NCI-H345 (cell line): ENCODE results near the gene TTC4.

Experiments
- DNase-seq: peaks from one replicate; lab custom pipeline; 2025; lab: John Stamatoyannopoulos, UW

Gene TTC4

DNA sequence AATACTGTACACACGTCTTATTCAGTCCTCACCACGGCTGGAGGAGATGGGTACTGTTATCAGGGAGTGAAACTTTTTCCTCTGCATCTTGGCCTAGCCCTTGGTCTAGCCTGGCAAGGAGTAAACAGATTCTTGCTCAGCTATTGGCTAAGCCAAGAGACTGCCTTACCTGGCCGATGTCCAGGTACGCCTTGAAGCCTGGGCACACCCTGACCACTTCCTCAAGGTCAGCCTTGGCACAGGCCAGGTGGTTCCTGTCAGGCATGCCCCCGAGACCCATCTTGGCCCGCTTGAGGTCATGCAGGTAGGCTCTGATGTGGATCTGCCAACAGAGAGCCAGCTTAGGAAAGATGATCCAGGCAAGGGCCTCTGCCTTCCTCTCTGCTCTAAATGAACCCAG lies 66.5 kb downstream of the TTC4 start:
- DNase-seq = no peak

DNA sequence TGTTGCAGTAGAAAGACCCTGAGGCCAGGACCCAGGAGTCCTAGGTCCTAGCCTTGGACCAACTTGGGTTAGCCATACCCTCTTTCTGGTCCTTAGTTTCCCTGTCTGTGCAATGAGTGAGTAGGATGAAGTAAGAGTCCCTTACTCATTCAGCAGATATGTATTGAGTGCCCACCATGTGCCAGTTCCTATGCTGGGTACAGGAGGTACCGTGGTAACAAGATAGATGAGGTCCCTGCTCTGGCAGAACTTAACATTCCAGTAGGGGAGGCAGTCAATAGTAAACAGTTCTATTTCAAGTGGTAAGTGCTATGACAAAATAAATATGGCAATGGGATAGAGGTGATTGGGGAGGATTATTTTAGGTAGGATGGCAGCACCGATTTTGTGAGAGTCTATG lies 66.9 kb downstream of the TTC4 start:
- DNase-seq = no peak

DNA sequence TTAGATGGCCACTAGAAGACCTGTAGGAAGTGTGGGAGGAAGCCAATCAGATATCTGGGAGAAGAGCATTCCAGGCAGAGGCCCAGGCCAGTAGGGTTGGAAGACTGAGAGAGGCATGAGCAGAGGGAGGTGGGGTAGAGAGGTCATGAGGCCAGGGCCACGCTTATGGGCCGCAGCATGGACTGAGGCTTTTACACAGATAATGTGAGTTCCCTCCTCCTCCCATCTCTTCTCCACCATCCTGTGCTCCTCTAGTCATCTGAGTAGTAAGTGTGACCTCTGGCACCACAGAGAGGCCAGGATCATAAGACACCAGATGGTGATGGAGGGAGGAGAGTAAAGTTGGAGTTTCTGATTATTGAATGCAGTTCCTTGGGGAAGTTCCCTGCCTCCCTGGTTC lies 68.4 kb downstream of the TTC4 start:
- no peak for DNase-seq

DNA sequence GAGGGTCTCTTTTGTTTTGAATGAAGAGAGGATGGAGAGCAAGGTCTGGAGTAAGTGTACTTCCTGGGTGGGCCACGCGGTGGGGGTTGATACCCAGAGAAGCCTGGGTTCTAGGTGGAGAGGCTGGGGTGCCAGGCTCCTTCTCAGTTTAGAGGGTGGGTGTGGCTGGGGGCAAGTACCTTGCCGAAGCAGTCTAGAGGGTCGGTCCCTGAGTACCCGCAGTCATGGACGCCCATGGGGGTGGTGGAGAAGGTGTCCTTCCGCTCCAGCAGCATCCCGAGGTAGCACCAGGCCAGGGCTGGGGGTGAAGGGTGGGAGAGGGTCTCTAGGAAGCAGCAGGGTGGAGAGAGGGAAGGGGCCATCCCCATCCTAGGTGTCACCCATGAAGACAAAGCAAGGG lies 71.1 kb downstream of the TTC4 start:
- DNase-seq = no peak

DNA sequence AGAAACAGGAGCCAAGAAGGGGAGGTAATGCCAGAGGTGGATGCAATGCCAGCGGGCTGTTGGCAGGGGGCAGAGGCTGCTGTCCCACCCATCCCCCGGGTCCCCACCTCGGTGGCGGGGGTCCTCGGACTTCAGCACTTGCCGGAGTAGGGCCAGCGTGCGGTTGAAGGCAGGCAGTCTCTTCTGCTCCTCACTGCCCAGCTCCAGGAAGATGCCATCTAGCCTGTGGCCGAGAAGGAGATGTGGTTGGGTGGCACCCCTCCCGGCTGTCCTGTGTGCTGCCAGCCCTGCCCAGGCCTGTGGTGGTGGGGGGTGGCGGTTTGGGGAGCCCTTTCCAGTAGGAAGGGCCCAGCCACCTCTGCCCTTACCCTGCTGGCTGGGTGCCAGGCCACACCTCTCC lies 71.9 kb downstream of the TTC4 start:
- no peak for DNase-seq

DNA sequence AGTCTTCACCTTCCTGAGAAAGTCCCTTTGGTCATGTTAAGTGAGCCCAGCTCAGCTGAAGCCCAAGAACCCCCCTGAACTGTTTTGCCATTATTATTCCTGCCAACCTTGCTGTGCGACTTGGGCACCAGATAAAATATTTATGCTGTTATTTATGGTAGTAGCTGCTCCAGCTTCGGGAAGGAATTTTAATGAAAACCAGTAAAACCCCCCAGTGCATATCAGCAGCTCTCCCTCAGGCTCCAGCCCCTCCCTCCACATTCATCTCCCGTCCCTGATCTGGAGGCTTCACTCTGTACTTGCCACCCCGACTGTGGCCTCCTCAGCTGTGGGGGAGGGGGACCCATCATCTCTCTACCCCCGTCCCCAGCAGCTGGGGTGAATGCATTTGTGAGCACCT lies 72.8 kb downstream of the TTC4 start:
- DNase-seq = no peak

DNA sequence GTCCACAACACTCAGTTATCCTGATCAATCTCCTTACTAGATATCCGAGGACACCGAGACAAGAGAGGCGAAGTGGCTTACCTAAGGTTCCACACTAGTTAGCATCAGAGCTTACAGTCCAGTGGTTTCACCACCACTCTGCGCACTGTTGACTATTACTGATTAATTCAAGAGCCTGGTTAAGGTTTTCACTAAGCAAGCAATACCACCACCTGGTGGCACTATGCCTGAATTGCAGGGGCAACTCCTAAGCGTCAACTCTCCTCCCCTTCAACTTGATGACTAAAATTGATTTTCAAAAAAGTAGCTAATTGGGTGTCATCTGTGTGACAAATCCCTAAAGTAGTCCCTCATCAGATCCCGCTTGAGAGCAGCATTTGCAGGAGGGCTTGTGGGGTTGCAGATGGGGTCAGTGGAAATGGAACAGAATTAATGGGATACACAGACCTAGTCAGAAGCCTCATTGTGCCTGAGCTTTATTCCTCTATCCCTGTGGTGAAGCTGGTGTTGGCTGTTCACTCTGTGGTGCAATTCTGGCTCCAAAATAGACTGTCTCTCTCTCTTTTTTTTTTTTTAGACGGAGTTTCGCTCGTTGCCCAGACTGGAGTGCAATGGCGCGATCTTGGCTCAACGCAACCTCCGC lies 76.3 kb downstream of the TTC4 start:
- no peak for DNase-seq
